NCI-H1436 treated with DMSO at 0.1 percent for 48 hours (cell line): ENCODE results near the gene CAPN1.
"Not testable (repeated sequence)": the region's sequence is repeated elsewhere in the genome, so short reads cannot be mapped to it uniquely, and the experiment has no call there.

Experiments
- DNase-seq: peaks from one replicate; lab custom pipeline; 2025; lab: John Stamatoyannopoulos, UW

The CAPN1 gene

GRCh38 chr11:65181569-65182257 lies at the start of gene CAPN1:
TSS of gene CAPN1 (plus strand) at chr11:65181928. CDS start at chr11:65182702, 774 bp downstream.
- peak; percentile 5 for DNase-seq

GRCh38 chr11:65132238-65132987 lies 49.3 kb upstream of the CAPN1 start:
- DNase-seq: no peak

GRCh38 chr11:65132988-65133700 lies 48.6 kb upstream of the CAPN1 start:
- no peak for DNase-seq

- DNase-seq: no peak
Observed at GRCh38 chr11:65133724-65134123, 48.0 kb upstream of the CAPN1 start.

GRCh38 chr11:65134240-65134951 lies 47.3 kb upstream of the CAPN1 start, which contains the start of gene SYVN1:
TSS of gene SYVN1 (minus strand) at chr11:65134519. CDS start at chr11:65133601, 918 bp downstream.
- DNase-seq: peak; percentile 59

- peak; percentile 90 for DNase-seq
Observed at GRCh38 chr11:65134952-65135632, 46.6 kb upstream of the CAPN1 start.

GRCh38 chr11:65135633-65136145 lies 46.0 kb upstream of the CAPN1 start:
- no peak for DNase-seq

- no peak for DNase-seq
Observed at GRCh38 chr11:65136515-65137096, 45.1 kb upstream of the CAPN1 start.

- no peak for DNase-seq
Observed at GRCh38 chr11:65141896-65142494, 39.7 kb upstream of the CAPN1 start.

GRCh38 chr11:65147352-65148075 lies 34.2 kb upstream of the CAPN1 start:
- no peak for DNase-seq

GRCh38 chr11:65148657-65149056 lies 33.1 kb upstream of the CAPN1 start:
- no peak for DNase-seq

GRCh38 chr11:65150131-65150508 lies 31.6 kb upstream of the CAPN1 start:
- DNase-seq: not testable (repeated sequence)

GRCh38 chr11:65150509-65151299 lies 31.0 kb upstream of the CAPN1 start:
- DNase-seq: peak; percentile 4

- no peak for DNase-seq
Observed at GRCh38 chr11:65151331-65151899, 30.3 kb upstream of the CAPN1 start.

GRCh38 chr11:65152122-65152521 lies 29.6 kb upstream of the CAPN1 start:
- no peak for DNase-seq

GRCh38 chr11:65156256-65156655 lies 25.5 kb upstream of the CAPN1 start:
- DNase-seq: no peak

GRCh38 chr11:65156926-65157325 lies 24.8 kb upstream of the CAPN1 start:
- no peak for DNase-seq

- DNase-seq: no peak
Observed at GRCh38 chr11:65157336-65157735, 24.4 kb upstream of the CAPN1 start.

- DNase-seq: no peak
Observed at GRCh38 chr11:65159012-65159411, 22.7 kb upstream of the CAPN1 start.
